Tibial nerve (tissue), 4 donors: ENCODE data around the gene S100A14.
A peak's percentile ranks its signal among the peaks of the same experiment; 100 is the strongest.

Experiments
- EP300 ChIP-seq, 2 donors: sonication (generic); formaldehyde crosslinking; IDR thresholded peaks; one replicate each; pipeline ENCODE4 v1.6.1; 2017; ENCODE audit warnings: antibody characterized with exemption in 2 of 2, mild to moderate bottlenecking in 1 of 2
- POLR2A ChIP-seq, 2 donors: fragments of 450-650 bp; IDR thresholded peaks; one replicate each; pipeline ENCODE4 v1.6.1; 2017; ENCODE audit warnings: antibody characterized with exemption in 2 of 2, mild to moderate bottlenecking in 2 of 2, moderate library complexity in 2 of 2
- TF ChIP-seq, protein P1 (sequence below), 5 experiments: fragments of 200-600 bp in 3 of 5; fragments of 450-650 bp in 2 of 5; sonication (generic) in 3 of 5; IDR thresholded peaks; one replicate each; pipeline ENCODE4 v1.5.1; 2016 to 2019; ENCODE audit warnings: antibody characterized with exemption in 5 of 5, mild to moderate bottlenecking in 3 of 5, moderate library complexity in 2 of 5

DNA sequence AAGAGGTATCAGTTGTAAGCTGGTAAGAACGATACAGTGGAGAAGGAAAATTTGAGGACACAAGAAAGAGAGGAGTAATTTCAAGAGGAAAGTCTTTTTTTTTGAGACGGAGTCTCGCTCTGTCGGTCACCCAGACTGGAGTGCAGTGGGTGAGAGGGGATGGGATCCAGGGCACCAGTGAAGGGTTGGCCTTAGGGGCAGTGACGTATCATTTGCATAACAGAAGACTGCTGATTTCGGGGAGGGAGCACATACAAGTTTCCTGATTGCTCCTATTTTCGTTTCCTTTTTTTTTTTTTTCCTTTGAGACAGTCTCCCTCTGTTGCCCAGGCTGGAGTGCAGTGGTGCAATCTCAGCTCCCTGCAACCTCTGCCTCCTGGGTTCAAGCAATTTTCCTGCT is 7.0 kb upstream of the S100A14 start:
- TF ChIP-seq, protein P1, sequence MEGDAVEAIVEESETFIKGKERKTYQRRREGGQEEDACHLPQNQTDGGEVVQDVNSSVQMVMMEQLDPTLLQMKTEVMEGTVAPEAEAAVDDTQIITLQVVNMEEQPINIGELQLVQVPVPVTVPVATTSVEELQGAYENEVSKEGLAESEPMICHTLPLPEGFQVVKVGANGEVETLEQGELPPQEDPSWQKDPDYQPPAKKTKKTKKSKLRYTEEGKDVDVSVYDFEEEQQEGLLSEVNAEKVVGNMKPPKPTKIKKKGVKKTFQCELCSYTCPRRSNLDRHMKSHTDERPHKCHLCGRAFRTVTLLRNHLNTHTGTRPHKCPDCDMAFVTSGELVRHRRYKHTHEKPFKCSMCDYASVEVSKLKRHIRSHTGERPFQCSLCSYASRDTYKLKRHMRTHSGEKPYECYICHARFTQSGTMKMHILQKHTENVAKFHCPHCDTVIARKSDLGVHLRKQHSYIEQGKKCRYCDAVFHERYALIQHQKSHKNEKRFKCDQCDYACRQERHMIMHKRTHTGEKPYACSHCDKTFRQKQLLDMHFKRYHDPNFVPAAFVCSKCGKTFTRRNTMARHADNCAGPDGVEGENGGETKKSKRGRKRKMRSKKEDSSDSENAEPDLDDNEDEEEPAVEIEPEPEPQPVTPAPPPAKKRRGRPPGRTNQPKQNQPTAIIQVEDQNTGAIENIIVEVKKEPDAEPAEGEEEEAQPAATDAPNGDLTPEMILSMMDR (IDR thresholded peaks at IDR 0.05): no peak
- no peak for TF ChIP-seq POLR2A (IDR thresholded peaks at IDR 0.05)
- TF ChIP-seq EP300 (IDR thresholded peaks at IDR 0.05): peak in 1 of 2 donors; percentile 12
